ENCODE measurements around the gene LYST. TPM values are rescaled to one million over a fixed set of nuclear protein-coding genes. Genes with fewer than 3 reads are reported as not detected.

LYST gene
- total RNA-seq, 1 donor from 2014 or later: 72.4 TPM

DNA sequence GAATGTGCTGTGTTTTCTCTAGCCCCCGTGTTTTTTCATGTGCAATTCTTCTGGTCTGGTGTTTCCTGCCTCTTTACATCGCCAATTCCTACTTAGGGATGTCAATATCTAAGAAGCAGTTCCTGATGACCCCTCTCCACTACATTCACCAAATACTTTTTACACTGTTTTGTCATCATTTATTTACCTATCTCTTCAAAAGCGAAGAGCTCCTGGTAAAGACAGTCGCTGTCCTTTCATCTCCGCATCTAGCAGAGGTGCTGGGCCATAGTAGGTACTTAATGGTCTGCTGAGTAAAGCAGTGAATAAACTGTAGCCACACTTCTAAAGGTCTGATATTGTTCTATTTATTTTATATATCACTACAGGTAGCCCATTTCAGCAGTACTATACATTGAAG is 43.0 kb downstream of the LYST start:
- H3K36me3 ChIP-seq: peaks cover 30% of the 10 kb centered on the region
- no peak for ATAC-seq

DNA sequence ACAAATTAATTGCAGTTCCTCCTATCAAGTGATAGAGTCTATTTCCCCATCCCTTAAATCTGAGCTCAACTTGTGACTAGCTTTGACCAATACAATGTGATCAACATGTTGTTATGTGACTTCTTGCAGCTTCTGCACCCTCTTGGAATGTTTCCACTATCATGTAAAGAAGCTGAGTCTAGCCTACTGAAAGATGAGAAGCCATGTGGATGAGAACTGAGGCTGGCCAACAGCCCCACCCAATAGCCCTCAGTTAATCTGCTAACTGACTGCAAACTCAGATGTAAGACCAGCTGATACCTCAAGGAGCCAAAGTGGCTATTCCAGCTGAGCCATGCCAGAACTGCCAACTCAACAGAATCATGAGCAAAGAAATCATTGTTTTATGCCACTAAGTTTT is 44.0 kb downstream of the LYST start:
- H3K27ac ChIP-seq: no peak overlapping the region
- peaks cover 21% of the 10 kb centered on the region for H3K36me3 ChIP-seq
- no peaks in the 10 kb centered on the region for H3K4me1 ChIP-seq
- TF ChIP-seq, protein P1, sequence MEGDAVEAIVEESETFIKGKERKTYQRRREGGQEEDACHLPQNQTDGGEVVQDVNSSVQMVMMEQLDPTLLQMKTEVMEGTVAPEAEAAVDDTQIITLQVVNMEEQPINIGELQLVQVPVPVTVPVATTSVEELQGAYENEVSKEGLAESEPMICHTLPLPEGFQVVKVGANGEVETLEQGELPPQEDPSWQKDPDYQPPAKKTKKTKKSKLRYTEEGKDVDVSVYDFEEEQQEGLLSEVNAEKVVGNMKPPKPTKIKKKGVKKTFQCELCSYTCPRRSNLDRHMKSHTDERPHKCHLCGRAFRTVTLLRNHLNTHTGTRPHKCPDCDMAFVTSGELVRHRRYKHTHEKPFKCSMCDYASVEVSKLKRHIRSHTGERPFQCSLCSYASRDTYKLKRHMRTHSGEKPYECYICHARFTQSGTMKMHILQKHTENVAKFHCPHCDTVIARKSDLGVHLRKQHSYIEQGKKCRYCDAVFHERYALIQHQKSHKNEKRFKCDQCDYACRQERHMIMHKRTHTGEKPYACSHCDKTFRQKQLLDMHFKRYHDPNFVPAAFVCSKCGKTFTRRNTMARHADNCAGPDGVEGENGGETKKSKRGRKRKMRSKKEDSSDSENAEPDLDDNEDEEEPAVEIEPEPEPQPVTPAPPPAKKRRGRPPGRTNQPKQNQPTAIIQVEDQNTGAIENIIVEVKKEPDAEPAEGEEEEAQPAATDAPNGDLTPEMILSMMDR (IDR thresholded peaks at IDR 0.05): no peak
- DNase-seq (no peak), ATAC-seq (no peak)
- intact Hi-C loops (cut with DNase I): no loop called here
- H3K4me3 ChIP-seq: no peak overlapping the region
- H3K9me3 ChIP-seq: no peaks in the 10 kb centered on the region
- H3K27me3 ChIP-seq (ENCODE audit: low read depth): no peaks in the 10 kb centered on the region

More for the DNA sequence above, 43.0 kb downstream of the LYST start:
- Histone ChIP-seq H3K4me3 (no peak overlapping the region), H3K27me3 (ENCODE audit: low read depth) (no peaks in the 10 kb centered on the region), H3K4me1 (no peaks in the 10 kb centered on the region), H3K9me3 (no peaks in the 10 kb centered on the region), H3K27ac (no peak overlapping the region)
- DNase-seq: no peak
- intact Hi-C loops (cut with DNase I): no loop called here
- TF ChIP-seq, protein P1 (IDR thresholded peaks at IDR 0.05): no peak

DNA sequence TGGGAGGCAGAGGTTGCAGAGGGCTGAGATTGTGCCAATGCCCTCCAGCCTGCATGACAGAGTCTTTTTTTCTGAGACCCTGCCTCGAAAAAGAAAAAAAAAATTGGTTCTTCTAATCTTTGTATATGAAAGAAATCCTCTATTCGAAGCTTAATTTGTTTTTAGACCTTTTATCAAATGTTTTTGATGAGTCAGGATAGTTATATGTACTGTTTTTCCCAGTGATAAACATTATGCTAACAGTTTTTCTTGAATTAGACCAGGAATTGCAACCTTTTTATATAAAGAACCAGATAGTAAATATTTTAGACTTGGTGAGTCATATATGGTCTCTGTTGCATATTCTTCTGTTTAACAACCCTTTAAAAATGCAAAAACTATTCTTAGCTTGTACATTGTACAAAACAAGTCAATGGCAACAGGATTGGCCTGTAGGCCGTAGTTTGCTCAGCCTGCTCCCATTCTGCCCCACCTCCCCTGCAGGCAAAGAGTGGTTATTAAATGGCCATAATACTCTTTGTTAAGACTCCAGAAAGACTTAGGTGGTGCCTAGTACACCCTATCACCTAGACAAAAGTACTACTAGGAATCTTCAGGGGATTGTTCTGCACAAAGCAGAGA is 45.2 kb downstream of the LYST start:
- ATAC-seq (no peak), DNase-seq (no peak)
- H3K9me3 ChIP-seq: no peaks in the 10 kb centered on the region
- H3K4me1 ChIP-seq: no peaks in the 10 kb centered on the region
- TF ChIP-seq, protein P1 (IDR thresholded peaks at IDR 0.05): no peak
- intact Hi-C loops (cut with DNase I): no loop called here
- H3K27me3 ChIP-seq (ENCODE audit: low read depth): no peaks in the 10 kb centered on the region
- H3K27ac ChIP-seq: no peak overlapping the region
- peaks cover 9% of the 10 kb centered on the region for H3K36me3 ChIP-seq
- no peak overlapping the region for H3K4me3 ChIP-seq

DNA sequence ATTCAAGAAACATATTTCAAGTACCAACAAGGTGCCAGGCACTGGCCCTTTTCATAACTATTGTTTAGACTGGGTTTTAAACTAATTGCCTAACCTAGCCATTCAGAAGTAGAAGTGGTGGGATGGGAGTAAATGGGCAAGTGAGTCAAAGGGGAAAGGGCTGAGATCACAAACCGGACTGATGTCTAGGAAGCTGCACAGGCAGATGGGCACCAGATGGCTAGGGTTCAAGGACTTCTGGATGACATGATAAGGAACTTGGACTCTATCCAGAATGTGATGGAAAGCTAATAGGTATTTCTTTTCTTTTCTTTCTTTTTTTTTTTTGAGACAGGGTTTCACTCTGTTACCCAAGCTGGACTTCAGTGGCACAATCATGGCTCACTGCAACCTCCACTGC is 46.6 kb downstream of the LYST start:
- Histone ChIP-seq H3K27me3 (ENCODE audit: low read depth) (no peaks in the 10 kb centered on the region), H3K9me3 (no peaks in the 10 kb centered on the region), H3K4me1 (no peaks in the 10 kb centered on the region), H3K4me3 (no peak overlapping the region), H3K36me3 (peaks cover 6% of the 10 kb centered on the region), H3K27ac (no peak overlapping the region)
- ATAC-seq (no peak), DNase-seq (no peak)
- TF ChIP-seq, protein P1 (IDR thresholded peaks at IDR 0.05): no peak
- intact Hi-C loops (cut with DNase I): no loop called here

DNA sequence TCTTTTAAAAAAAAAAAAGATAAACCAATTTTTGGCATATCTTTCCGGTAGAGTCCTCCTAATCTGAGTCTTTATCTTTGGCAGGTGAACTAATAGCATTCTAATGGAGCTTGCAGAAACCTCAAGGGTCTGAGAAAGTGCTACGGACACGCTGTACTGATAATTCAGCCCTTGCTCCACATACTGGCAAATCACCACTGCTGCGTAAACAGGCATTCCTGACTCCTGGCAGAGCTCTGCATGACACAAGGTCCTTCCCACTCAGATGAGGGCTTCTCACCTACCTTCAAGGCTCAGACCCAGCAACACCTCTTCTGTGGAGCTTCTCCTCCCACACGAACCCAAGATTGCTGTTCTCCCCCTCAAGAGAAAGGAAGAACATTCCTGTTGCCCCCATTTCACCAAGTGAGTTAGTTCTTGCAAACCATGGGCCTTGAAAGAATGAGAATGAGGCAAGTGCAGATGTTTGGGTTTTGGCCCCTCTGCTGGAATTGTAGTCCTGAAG is 48.0 kb downstream of the LYST start:
- Histone ChIP-seq H3K9me3 (no peaks in the 10 kb centered on the region), H3K27ac (no peak overlapping the region), H3K4me1 (no peaks in the 10 kb centered on the region), H3K4me3 (no peak overlapping the region), H3K36me3 (peaks cover 6% of the 10 kb centered on the region), H3K27me3 (ENCODE audit: low read depth) (no peaks in the 10 kb centered on the region)
- ATAC-seq: peak in 1 of 2 donors; percentile 30
- DNase-seq: no peak
- TF ChIP-seq, protein P1 (IDR thresholded peaks at IDR 0.05): no peak
- intact Hi-C loops (cut with DNase I): no loop called here
